SU-DHL-6 (cell line): ENCODE results near the gene L1TD1.

ENCODE experiments used
- EZH2phosphoT487 ChIP-seq: fragments of 200-600 bp; sonication (generic), shearing (Covaris generic); conservative IDR thresholded peaks from 2 replicates; pipeline ENCODE4 v1.6.1; 2018; ENCODE audit warnings: mild to moderate bottlenecking, antibody characterized with exemption, low read length, moderate library complexity, mixed read lengths
- TF ChIP-seq, protein P1 (sequence below): fragments of 200-600 bp; sonication (generic); IDR thresholded peaks from one replicate; pipeline ENCODE4 v1.5.1; 2017; ENCODE audit warnings: antibody characterized with exemption, mild to moderate bottlenecking, low read length, moderate library complexity; ENCODE audit not compliant: insufficient read depth, poor library complexity, severe bottlenecking

DNA sequence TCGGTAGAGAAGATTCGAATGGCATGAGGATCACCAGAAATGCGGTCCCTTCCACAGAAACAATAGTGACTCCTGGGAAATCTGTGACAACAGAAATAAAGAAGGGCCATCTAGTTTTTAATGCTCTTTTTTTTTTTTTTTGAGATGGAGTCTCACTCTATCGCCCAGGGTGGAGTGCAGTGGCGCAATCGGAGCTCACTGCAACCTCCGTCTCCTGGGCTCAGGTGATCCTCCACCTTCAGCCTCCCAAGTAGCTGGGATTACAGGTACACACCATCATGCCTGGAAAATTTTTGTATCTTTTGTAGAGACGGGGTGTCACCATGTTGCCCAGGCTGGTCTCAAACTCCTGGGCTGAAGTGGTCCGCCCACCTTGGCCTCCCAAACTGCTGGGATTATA lies 43.9 kb downstream of the L1TD1 start:
- TF ChIP-seq, protein P1, sequence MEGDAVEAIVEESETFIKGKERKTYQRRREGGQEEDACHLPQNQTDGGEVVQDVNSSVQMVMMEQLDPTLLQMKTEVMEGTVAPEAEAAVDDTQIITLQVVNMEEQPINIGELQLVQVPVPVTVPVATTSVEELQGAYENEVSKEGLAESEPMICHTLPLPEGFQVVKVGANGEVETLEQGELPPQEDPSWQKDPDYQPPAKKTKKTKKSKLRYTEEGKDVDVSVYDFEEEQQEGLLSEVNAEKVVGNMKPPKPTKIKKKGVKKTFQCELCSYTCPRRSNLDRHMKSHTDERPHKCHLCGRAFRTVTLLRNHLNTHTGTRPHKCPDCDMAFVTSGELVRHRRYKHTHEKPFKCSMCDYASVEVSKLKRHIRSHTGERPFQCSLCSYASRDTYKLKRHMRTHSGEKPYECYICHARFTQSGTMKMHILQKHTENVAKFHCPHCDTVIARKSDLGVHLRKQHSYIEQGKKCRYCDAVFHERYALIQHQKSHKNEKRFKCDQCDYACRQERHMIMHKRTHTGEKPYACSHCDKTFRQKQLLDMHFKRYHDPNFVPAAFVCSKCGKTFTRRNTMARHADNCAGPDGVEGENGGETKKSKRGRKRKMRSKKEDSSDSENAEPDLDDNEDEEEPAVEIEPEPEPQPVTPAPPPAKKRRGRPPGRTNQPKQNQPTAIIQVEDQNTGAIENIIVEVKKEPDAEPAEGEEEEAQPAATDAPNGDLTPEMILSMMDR = no peak
- TF ChIP-seq EZH2phosphoT487 = no peak
